SKM-1 (cell line): ENCODE data around the gene MICAL3.
"Not testable (repeated sequence)": the region's sequence is repeated elsewhere in the genome, so short reads cannot be mapped to it uniquely, and the experiment has no call there.

Experiments used
- DNase-seq: peaks from one replicate; lab custom pipeline; 2025; ENCODE audit not compliant: unreplicated experiment; lab: John Stamatoyannopoulos, UW

The MICAL3 gene

DNA sequence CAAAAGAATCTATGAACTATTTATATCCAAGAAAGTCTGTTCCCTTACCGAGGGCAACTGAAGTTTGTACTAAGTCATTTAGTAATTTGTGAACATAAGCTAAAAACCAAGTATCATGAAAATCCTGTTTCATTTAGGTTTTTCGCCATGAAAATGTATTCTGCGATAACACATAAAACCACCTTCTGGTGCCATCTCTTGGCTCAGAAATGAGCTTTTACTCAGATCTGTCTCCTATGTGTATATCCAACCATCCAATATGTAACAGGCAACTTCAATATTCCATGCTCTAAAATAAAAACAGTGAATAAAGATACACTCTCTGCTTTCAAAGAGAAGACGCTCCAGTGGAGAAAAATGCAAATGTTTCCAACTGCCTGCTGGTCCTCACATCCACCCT, 132.0 kb downstream of the MICAL3 start:
- DNase-seq = no peak

GRCh38 chr22:17891481-17892167, 132.7 kb downstream of the MICAL3 start:
- DNase-seq = no peak

- no peak for DNase-seq
Observed at GRCh38 chr22:17890892-17891291, 133.5 kb downstream of the MICAL3 start.

DNA sequence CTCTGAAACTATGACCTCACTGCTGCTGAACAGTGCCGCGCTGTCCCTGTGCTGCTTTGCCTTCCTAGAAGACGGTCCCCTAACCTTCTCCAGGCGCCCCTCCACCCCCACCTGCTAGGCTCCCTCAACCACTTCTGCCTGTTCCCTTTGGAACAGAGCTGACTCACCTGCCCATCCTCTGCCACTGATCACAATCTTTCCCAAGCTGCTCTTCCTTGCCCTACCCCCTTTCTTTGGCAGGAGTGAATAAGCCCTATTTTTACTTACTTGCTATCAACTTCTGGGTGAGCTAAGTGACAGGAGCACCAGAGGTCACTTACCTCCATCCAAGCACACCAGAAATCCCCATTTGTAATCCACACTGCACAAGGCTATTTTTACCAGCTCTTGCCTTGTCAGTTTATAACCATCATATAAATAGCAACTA, 134.1 kb downstream of the MICAL3 start:
- no peak for DNase-seq

DNA sequence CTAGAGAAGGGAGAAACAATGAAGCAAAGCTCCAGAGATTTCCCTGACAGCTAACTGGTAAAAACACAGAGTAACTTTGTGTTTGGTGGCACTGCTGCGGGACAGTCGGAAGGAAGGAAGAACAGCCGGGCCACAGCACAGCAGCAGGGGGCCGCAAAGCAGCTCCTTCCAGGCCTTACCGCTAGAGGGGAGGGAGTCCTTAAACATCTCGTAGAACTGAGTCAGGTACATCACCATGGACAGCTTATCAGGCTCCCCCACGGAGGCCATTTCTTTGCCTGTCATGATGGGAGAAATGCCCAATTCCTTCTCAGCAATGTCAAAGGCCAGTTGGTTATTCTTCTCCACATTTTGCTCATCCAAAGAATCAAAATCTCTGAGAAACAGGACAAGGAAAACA, 135.5 kb downstream of the MICAL3 start:
- DNase-seq = no peak

- DNase-seq = no peak
Observed at GRCh38 chr22:17888439-17888838, 135.9 kb downstream of the MICAL3 start.

- DNase-seq = no peak
Observed at GRCh38 chr22:17884893-17885292, 139.5 kb downstream of the MICAL3 start.

- DNase-seq = no peak
Observed at GRCh38 chr22:17884084-17884483, 140.3 kb downstream of the MICAL3 start.

GRCh38 chr22:17883356-17883755, 141.0 kb downstream of the MICAL3 start:
- no peak for DNase-seq

GRCh38 chr22:17882727-17883126, 141.6 kb downstream of the MICAL3 start:
- DNase-seq = no peak

DNA sequence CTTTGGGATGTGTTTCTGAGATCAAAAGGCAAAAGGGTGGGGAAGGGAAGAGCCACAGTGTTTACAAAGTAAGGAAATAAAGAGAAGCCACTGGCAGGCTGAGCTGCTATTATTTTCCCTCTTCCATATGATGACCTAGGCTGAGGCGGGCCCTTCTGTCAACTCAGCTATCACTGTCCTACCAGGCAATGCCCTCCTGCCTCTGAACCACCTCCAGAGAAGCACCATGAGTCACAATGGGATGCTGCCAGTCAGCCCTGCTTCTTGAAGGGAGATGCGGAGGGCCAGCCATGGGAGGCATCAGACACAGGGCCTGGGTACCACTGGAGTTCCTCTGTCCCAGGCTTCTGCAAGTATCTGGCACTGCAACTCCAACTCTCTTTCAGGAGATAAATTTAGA, 142.2 kb downstream of the MICAL3 start:
- DNase-seq = no peak

DNA sequence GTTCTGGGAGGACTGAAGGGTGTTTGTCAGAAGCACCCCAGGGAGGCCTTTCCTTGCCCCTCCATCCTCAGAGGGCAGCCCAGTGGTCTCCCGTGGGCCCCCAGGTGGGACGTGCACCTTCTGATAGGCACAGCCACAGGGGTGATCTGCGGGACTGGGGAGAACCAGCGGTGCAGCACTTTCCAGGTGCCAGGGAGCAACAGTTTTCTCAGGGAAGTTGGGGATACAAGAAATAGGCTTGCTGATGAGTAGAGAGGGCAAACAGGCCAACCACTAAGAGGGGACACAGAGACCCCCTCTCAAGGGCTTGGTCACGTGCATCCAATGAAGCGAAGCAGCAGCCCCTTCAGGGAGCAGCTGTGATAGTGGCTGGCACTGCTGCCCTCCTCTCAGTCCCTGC, 143.0 kb downstream of the MICAL3 start:
- DNase-seq = no peak

- no peak for DNase-seq
Observed at GRCh38 chr22:17880468-17880867, 143.9 kb downstream of the MICAL3 start.

DNA sequence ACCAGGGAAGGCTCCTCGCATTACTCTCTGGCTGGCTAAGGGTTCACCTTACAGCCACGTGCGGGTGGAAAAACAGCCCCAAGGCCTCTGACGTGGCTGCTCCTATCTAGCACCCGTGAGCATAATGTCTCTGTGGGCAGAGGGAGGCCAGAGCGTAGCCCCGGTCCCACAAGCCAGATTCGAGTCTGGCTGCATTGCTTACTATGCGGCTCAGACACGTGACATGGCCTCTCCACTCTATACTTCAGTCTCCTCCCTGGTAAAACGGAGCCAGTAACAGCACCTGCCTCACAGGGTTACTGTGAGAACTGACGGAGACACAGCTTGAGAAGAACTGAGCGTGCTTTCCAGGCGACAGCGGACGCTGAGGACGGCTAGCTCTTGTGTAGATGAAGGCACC, 144.3 kb downstream of the MICAL3 start:
- no peak for DNase-seq

DNA sequence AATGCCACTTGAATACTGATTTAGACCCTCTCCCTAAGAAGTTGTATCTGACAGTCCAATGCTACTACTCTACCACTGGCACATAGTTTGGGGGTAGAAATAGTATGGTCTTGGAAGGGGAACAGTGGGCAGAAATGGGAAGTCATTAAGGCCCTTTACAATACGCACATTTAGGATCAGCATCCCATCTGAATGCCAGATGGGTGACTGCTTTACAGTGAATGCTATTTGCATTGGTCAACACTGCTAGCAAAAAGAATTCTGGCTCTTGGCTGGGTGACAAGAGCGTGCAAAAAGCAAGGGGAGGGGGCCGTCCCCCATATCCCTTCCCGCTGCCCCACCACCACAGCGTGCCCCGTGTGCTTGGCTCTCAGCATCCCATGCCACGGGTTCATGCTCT, 145.4 kb downstream of the MICAL3 start:
- DNase-seq = no peak

- no peak for DNase-seq
Observed at GRCh38 chr22:17878186-17878694, 146.1 kb downstream of the MICAL3 start.

DNA sequence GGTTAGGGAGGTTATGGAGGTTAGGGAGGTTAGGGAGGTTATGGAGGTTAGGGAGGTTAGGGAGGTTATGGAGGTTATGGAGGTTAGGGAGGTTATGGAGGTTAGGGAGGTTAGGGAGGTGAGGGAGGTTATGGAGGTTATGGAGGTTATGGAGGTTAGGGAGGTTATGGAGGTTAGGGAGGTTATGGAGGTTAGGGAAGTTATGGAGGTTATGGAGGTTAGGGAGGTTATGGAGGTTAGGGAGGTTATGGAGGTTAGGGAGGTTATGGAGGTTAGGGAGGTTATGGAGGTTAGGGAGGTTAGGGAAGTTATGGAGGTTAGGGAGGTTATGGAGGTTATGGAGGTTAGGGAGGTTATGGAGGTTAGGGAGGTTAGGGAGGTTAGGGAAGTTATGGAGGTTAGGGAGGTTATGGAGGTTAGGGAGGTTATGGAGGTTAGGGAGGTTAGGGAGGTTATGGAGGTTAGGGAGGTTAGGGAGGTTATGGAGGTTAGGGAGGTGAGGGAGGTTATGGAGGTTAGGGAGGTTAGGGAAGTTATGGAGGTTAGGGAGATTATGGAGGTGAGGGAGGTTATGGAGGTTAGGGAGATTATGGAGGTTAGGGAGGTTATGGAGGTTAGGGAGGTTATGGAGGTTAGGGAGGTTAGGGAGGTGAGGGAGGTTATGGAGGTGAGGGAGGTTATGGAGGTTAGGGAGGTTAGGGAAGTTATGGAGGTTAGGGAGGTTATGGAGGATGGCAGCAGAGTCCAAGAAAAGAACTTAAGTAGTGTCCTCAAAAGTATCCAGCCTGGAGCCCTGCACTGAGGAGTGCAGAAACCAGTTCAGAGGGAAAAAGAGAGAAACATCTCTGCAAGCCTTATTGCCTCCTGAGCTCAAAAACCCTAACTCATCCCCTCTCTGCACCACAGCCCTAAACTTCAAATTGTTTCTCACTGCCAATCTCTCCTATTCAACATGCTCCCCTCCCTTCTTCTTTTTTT, 147.2 kb downstream of the MICAL3 start:
- DNase-seq = not testable (repeated sequence)

GRCh38 chr22:17876306-17876831, 148.0 kb downstream of the MICAL3 start:
- DNase-seq = no peak

GRCh38 chr22:17875631-17876030, 148.7 kb downstream of the MICAL3 start:
- no peak for DNase-seq

- DNase-seq = no peak
Observed at GRCh38 chr22:17875156-17875555, 149.2 kb downstream of the MICAL3 start.

- DNase-seq = no peak
Observed at GRCh38 chr22:17874231-17874905, 150.0 kb downstream of the MICAL3 start.
